ENCODE data around the gene UBE2M. TPM values are rescaled to one million over a fixed set of nuclear protein-coding genes. Genes with fewer than 3 reads are reported as not detected.
"Not testable (repeated sequence)": the region's sequence is repeated elsewhere in the genome, so short reads cannot be mapped to it uniquely, and the experiment has no call there.

Gene UBE2M
- 10 to 100 TPM; 10.8 to 24.2 (median 16.8) TPM for polyA plus RNA-seq (ENCODE audit: low read depth in 6 of 6)

DNA sequence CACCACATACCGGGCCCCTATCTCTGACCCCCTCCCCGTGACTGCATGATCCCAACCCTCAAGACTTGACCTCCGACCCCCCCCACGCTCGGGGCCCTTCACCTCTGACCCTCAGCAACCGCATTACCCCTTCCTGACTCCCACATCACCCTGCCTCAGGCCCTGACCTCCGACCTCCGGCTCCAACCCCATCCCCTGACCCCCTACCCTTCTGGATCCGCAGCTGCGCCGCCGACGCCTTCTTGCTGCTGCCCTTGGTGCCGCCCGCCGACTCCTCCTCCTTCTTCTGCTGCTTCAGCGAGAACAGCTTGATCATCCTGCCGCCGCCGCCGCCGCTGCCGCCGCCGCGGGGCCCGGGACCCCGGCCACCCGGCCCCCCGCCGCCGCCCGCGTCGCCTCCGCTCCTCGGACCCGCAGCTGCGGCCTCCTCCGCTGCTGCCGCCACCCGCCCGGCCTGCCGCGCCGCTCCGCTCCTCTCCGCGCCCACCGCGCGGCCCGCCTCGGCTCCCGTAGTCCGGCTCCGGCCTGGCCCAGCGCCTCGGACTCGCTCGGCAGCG, at the start of gene UBE2M:
Gene UBE2M (minus strand): TSS at position 546 of the 557 bp plus-strand sequence. CDS start 230 bp downstream, at position 316.
- no peaks in the 10 kb centered on the region for H3K27me3 Mint-ChIP-seq
- H3K4me1 Mint-ChIP-seq = peaks cover 59 to 89% (median 76%) of the 10 kb centered on the region in 3 donors
- H3K36me3 Mint-ChIP-seq = peaks cover 0 to 18% of the 10 kb centered on the region in 2 donors
- H3K9me3 Mint-ChIP-seq = no peaks in the 10 kb centered on the region
- ATAC-seq (ENCODE audit: low read depth in 2 of 2) (peak; percentile 4 to 9), DNase-seq (no peak)
- peak within 1 kb of the TSS; percentile 98 to 100 (median 99) for H3K27ac Mint-ChIP-seq
- H3K4me3 Mint-ChIP-seq = peak within 1 kb of the TSS; percentile 93 to 99 (median 98)

DNA sequence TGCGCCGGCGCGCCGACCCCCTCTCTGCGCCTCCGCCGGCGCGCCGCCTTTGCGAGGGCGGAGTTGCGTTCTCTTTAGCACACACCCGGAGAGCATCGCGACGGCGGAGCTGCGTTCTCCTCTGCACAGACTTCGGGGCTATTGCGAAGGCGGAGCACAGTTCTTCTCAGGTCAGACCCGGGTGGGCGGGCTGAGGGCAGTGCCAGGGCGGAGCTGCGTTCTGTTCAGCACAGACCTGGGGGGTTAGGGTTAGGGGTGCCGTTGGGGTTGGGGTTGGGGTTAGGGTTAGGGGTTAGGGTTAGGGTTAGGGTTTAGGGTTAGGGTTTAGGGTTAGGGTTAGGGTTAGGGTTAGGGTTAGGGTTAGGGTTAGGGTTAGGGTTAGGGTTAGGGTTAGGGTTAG, 48.8 kb upstream of the UBE2M start:
- H3K27me3 Mint-ChIP-seq; ATAC-seq (ENCODE audit: low read depth in 2 of 2); DNase-seq; H3K4me3 Mint-ChIP-seq; H3K27ac Mint-ChIP-seq; H3K4me1 Mint-ChIP-seq; H3K9me3 Mint-ChIP-seq; H3K36me3 Mint-ChIP-seq: not testable (repeated sequence)

DNA sequence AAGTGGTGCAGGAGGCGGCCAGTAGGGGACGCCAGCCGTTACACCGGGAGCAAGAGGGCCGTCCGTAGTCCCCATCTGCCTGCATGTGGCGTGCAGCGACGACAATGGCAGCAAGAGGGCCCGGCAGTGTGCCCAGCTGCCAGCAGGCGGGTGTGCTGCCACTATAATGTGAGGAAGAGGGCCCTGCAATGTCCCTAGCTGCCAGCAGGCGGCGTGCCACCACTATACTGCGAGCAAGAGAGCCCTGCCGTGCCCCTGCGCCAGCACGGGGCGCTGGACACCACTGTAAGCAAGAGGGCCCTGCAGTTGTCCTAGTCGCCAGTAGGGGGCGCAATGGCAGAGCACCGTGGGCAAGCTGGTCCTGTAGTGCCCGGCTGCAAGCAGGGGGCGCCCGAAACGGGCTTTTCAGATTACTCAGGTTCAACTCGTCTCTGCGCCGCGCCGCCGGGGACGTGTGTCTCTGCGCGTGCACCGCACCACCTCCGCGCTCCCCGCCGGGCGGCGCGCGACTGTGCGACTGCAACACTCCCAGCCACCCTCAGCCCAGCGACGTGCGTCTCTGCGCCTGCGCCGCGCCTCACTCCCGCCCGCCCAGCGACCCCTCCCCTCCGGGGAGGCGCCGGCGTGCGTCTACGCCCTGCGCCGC, 48.0 kb upstream of the UBE2M start:
- not testable (repeated sequence) for H3K27ac Mint-ChIP-seq; H3K27me3 Mint-ChIP-seq; ATAC-seq (ENCODE audit: low read depth in 2 of 2); H3K4me3 Mint-ChIP-seq; H3K36me3 Mint-ChIP-seq; H3K9me3 Mint-ChIP-seq; DNase-seq; H3K4me1 Mint-ChIP-seq

DNA sequence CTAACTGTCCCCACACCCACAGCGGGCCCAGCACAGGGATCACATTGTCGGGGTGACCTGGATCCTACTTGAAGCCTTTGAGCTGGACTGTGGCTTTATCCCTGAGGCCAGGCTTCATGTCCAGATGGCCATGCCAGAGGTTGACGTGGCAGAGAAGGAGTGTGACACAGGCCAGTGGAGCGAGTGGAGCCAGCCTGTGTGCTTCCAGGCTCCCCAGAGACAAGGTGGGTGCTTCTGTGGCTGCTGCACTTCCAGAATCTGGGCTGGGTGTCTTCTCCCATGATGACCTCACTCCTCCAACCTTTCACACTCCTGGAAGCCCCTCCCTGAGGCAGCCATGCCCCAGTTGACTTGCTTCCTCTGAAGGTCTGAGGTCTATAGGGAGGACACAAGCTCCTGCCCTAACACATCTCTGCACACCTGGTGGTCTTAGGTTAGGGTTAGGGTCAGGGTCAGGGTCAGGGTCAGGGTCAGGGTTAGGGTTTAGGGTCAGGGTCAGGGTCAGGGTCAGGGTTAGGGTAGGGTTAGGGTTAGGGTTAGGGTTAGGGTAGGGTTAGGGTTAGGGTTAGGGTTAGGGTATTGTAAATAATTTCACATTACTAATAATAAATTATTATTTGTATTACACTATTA, 27.8 kb upstream of the UBE2M start:
- ATAC-seq (ENCODE audit: low read depth in 2 of 2) = no peak
- no peak overlapping the region for H3K27ac Mint-ChIP-seq
- H3K27me3 Mint-ChIP-seq = no peaks in the 10 kb centered on the region
- peaks cover 8 to 12% of the 10 kb centered on the region in 2 donors for H3K36me3 Mint-ChIP-seq
- H3K4me1 Mint-ChIP-seq = peaks cover 2 to 8% (median 3%) of the 10 kb centered on the region in 3 donors
- H3K9me3 Mint-ChIP-seq = peaks cover 0 to 2% (median 0%) of the 10 kb centered on the region in 7 donors
- no peak overlapping the region for H3K4me3 Mint-ChIP-seq
- DNase-seq = no peak

DNA sequence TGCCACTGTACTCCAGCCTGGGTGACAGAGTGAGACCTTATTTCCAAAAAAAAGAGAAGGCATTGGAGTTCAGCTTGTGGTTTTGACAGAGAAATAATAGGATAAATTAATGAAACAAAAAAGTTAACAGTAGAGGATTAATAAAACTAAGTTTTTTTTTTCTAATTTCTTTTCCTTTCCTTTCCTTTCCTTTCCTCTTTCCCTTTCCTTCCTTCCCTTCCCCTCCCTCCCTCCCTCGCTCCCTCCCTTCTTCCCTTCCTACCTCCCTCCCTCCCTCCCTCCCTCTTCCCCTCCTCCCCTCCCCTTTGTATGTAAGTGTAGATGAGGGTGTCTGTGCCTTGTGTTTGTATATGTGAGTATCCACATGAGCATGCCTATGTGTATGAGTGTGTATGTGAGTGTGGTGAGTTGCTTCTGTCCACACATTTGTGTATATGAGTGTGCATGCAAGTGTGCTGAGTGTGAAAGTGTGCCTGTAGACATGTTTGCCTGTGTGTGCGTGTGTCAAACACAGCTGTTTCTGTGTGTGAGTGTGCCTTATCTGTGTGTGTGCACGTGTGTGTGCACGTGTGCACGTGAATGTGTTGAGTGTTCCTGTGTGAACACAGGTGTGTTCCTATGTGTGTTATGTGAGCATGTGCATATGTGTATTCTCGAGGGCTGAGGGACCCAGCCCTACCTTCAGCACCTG, 27.2 kb upstream of the UBE2M start:
- Mint-ChIP-seq H3K9me3 (peaks cover 0 to 3% (median 0%) of the 10 kb centered on the region in 7 donors), H3K4me3 (no peak overlapping the region), H3K27ac (no peak overlapping the region), H3K36me3 (peaks cover 10 to 15% of the 10 kb centered on the region in 2 donors), H3K4me1 (peaks cover 6 to 15% (median 10%) of the 10 kb centered on the region in 3 donors), H3K27me3 (no peaks in the 10 kb centered on the region)
- no peak for DNase-seq
- no peak for ATAC-seq (ENCODE audit: low read depth in 2 of 2)

DNA sequence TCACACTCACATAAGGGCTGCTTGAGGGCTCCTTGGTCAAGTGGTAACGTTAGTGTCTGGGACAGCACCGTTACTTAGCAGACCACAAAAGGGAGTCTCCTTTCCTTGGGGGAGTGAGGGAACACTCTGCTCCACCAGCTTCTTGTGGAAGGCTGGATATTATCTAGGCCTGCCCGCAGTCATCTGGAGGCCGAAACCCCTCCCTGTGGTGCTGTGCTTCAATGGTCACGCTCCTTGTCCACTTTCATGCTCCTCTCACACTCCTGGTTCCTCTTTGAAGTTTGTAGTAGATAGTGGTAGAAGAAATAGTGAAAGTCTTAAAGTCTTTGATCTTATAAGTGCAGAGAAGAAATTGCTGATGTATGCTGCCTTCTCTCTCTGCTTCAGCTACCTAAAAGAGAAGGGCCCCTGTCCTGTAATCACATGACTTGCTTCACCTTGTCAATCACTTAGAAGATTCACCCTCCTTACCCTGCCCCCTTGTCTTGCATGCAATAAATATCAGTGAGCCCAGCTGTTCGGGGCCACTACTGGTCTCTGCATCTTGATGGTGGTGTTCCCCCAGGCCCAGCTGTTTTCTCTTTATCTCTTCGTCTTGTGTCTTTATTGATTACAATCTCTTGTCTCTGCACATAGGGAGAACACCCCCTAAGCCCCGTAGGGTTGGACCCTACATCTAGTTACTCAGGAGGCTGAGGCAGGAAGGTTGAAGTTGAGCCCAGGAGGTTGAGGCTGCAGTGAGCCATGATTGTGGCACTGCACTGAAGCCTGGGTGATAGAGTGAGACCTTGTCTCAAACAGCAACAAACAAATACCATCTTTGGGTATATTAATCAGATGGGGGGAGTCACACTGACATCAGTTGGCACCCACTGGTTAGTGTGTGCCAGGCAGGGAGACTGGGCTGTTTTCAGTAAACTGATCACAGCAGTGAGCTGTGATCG, 26.4 kb upstream of the UBE2M start:
- peaks cover 0 to 3% (median 0%) of the 10 kb centered on the region in 7 donors for H3K9me3 Mint-ChIP-seq
- H3K4me1 Mint-ChIP-seq = peaks cover 8 to 18% (median 14%) of the 10 kb centered on the region in 3 donors
- ATAC-seq (ENCODE audit: low read depth in 2 of 2) (no peak), DNase-seq (no peak)
- peaks cover 10 to 15% of the 10 kb centered on the region in 2 donors for H3K36me3 Mint-ChIP-seq
- H3K27me3 Mint-ChIP-seq = no peaks in the 10 kb centered on the region
- H3K4me3 Mint-ChIP-seq = no peak overlapping the region
- no peak overlapping the region for H3K27ac Mint-ChIP-seq

DNA sequence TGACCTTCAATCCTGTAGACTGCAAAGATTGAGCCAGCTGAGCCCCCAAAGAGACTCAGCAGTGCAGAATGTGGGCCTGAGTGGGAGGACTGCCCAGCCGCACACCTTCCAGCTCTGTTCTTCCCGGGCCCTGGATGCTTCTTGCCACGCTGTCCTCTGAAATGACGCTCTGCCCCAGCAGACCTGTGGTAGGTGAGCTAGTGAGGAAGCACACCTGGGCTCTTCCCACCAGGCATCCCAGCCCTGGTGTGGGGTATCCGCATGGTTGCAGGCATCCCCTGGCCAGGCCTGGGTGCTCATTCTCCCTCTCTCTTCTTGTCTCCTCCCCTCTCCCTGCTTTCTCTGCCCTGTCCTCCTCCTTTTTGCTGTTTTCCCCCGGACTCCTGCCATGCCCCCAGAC, 24.6 kb upstream of the UBE2M start:
- DNase-seq (no peak), ATAC-seq (ENCODE audit: low read depth in 2 of 2) (no peak)
- H3K9me3 Mint-ChIP-seq = peaks cover 0 to 3% (median 0%) of the 10 kb centered on the region in 7 donors
- H3K27me3 Mint-ChIP-seq = no peaks in the 10 kb centered on the region
- H3K27ac Mint-ChIP-seq = peak overlapping the region in 1 of 6 donors; percentile 42
- peak overlapping the region in 1 of 8 donors; percentile 15 for H3K4me3 Mint-ChIP-seq
- H3K4me1 Mint-ChIP-seq = peaks cover 25 to 36% (median 32%) of the 10 kb centered on the region in 3 donors
- peaks cover 10 to 15% of the 10 kb centered on the region in 2 donors for H3K36me3 Mint-ChIP-seq

DNA sequence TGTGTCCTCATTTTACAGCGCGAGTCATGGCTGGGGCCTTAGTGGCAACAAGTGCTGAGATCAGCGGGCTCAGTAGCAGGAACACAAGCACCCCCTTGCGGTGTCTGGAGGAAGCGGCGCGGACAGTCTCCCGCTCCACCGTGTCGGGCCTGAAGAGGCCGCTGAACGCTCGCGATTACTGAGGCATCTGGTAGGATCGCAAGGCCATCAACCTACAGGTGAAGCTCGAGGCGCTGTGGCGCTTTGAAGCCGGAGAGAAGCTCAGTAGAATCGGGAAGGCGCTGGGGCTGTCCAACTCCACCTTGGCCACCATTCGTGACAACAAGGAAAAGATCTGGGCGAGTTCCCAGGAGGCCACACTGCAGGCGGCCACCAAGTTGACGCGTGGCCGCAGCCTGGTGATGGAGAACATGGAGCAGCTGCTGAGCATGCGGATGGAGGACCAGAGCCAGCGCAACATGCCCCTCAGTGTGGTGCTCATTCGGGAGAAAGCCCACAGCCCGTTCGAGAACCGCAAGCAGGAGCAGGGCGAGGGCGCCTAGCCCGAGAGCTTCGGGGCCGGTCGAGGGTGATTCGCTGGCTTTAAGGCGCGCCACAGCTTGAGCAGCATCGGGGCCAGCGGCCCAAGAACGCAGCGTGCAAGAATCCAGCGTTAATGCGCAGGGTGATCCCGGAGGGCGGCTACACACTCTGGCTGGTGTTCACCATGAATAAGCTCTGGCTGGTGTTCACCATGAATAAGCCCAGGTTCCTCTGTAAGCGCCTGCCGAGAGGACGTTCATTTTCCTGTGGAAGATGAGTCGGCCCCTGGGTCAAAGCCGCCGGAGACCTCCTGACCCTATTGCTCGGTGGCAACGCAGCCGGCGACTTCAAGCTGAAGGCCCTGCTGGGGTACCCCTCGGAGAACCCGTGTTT, 23.1 kb upstream of the UBE2M start:
- DNase-seq (peak; percentile 79), ATAC-seq (ENCODE audit: low read depth in 2 of 2) (peak; percentile 95 to 96)
- H3K9me3 Mint-ChIP-seq = peaks cover 0 to 3% (median 0%) of the 10 kb centered on the region in 7 donors
- H3K4me1 Mint-ChIP-seq = peaks cover 30 to 44% (median 38%) of the 10 kb centered on the region in 3 donors
- H3K27me3 Mint-ChIP-seq = no peaks in the 10 kb centered on the region
- H3K27ac Mint-ChIP-seq = peak overlapping the region; percentile 66 to 93 (median 89)
- peaks cover 10 to 15% of the 10 kb centered on the region in 2 donors for H3K36me3 Mint-ChIP-seq
- H3K4me3 Mint-ChIP-seq = peak overlapping the region in 1 of 8 donors; percentile 70

DNA sequence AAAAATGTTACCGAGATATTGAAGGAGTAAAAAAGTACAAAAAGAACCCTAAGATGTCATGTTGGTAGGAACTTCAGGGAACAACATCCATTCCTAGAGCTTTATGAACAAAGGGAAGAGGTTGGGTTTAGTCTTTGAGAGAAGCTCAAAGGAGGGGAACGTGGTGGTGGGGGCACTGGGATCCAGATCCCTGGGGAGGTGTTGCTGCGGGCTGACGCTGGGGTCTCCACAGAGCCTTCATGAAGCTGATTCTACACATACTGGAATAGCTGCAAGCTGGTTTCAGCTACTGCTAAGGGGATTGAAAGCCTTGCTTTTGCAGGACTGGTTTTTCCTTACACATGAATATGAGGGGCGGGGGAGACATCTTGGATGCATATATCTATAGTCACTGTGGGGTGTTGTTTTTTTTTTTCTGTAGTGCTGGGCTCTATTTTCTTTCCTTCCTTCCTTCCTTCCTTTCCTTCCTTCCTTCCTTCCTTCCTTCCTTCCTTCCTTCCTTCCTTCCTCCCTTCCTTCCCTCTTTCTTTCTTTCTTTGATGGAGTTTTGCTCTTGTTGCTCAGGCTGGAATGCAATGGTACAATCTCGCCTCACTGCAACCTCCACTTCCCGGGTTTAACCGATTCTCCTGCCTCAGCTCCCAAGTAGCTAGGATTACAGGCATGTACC, 21.2 kb upstream of the UBE2M start:
- Mint-ChIP-seq H3K9me3 (peaks cover 0 to 3% (median 0%) of the 10 kb centered on the region in 7 donors), H3K4me3 (peak overlapping the region in 1 of 8 donors; percentile 9), H3K36me3 (peaks cover 10 to 15% of the 10 kb centered on the region in 2 donors), H3K27me3 (no peaks in the 10 kb centered on the region), H3K4me1 (peaks cover 39 to 49% (median 48%) of the 10 kb centered on the region in 3 donors), H3K27ac (peak overlapping the region in 3 of 6 donors; percentile 4 to 20 (median 16))
- no peak for DNase-seq
- ATAC-seq (ENCODE audit: low read depth in 2 of 2) = no peak

DNA sequence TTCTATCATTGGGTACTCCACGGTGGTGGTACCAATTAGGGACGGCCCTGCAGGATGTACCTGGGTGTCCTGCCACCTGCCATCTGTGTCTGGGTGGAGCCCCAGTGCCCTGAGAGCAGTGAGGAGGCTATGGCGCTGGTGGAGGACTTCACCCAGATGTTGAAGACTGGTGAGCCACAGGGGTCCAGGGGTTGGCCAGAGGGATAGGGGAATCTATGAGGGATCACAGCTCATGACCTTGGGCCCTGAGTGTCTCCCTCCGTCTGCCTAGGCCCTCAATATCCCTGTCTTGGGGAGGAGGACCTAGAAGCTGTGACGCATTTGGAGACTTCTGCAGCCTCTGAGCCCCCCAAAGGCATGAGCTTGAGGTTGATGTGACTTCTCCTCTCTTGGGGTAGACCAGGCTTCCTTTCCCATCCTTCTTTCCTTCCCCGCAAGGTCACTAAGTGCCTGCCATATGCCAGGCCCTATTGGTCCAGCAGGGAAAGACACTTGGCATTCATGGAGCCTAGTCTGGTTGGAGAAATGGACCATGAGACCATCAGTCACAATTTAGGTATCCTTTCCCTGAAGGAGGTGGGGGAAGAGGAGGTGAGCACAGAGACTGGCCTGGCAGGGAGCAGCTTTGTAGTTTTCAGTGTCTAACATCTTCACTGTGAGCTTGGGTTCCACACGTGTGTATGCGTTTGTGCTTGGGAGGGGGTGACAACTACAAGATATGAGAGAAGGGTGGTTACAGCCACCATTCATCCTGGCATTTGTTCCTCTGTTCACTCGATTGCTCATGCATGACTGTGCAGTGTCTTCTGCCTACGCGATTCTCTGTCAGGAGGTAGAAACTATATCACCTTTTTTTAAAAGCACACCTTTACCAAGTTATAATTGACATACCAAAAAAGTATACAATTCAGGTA, 19.9 kb upstream of the UBE2M start:
- peak overlapping the region in 5 of 8 donors; percentile 2 to 60 (median 29) for H3K4me3 Mint-ChIP-seq
- H3K36me3 Mint-ChIP-seq = peaks cover 10 to 14% of the 10 kb centered on the region in 2 donors
- peaks cover 47 to 61% (median 59%) of the 10 kb centered on the region in 3 donors for H3K4me1 Mint-ChIP-seq
- no peak for ATAC-seq (ENCODE audit: low read depth in 2 of 2)
- peak overlapping the region in 5 of 6 donors; percentile 27 to 86 (median 52) for H3K27ac Mint-ChIP-seq
- H3K9me3 Mint-ChIP-seq = peaks cover 0 to 6% (median 0%) of the 10 kb centered on the region in 7 donors
- no peaks in the 10 kb centered on the region for H3K27me3 Mint-ChIP-seq
- DNase-seq = no peak
